GM19452 (cell line): ENCODE results near the gene TTC9C.
"Not testable (repeated sequence)": the region's sequence is repeated elsewhere in the genome, so short reads cannot be mapped to it uniquely, and the experiment has no call there.

Source experiments
- ATAC-seq: cut with Tn5 transposase; IDR thresholded peaks from one replicate; pipeline ENCODE4 v1.9.1; 2021; ENCODE audit not compliant: unreplicated experiment

The TTC9C gene

DNA sequence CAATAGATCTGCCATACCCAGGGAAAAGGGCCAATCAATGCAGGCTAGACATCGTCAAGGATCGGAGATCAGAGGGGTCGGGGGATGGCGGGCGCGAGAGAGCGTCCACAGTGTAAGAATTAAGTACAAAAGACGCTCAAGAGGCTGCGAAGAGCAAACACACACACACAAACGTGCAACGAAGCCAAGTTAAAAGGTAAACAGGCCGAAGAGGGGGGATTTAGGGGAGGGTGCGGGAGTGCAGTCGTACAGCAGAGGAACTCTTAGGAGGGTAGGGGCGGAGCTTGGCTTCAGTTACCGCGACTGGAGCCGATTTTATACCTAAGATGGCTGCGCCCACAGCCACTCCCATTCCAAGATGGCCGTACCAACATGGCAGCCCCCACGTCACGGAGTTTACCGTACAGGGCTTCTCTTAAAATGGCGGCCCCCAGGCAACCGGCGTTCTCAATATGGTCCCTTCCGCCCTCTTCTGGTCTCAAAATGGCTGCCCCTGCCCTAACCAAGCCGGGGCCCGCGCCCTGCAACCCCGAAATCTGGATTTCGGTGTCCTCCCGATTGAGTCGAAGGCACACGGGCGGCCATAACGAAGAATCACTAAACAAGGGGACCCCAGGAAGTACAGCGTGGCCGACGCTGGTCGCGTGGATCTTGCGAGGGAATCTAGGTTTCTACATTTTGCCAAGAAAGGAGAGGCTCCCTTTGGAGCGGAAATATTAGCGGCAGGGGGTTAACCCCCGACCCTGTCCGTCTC lies 18.9 kb upstream of the TTC9C start:
- peak; percentile 62 for ATAC-seq

DNA sequence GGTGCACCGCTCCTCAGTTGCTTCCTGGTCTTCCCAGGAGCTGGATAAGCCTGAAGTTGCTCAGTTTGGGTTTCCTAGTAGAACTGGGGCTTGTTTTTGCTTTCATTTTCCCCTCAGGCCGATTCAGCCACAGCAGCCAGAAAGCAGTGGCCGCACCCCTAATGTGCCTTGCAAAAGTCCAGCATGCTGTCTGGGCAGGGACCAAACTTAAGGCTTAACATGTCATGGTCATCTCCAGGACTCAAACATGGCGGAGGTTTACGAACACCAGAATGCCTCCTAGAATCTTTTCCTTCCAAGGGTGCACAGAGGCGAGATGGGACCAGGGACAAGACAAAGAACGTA lies 18.3 kb upstream of the TTC9C start:
- no peak for ATAC-seq

- no peak for ATAC-seq
These were observed 15.9 kb upstream of the TTC9C start for GRCh38 chr11:62712276-62712812.

DNA sequence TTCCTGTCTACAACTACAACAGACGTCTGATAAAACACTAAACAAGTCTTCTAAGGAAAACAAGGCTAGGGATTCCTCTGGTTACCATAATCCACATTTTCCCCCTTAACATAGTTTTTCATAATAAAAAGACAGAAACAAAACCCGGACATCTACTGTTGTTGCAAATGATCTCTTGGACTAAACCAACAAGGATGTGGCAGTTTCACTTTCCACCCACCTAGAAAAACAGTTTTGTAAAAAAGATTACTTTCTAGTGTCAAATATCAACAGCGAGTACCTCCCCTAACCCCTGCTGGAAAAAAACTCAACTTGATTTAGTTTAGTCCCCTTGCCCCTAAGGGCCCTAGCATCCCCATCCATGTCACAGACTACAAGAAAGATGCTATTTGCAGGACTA lies 15.4 kb upstream of the TTC9C start:
- no peak for ATAC-seq

GRCh38 chr11:62713343-62713742 lies 14.9 kb upstream of the TTC9C start:
- ATAC-seq, result no peak

DNA sequence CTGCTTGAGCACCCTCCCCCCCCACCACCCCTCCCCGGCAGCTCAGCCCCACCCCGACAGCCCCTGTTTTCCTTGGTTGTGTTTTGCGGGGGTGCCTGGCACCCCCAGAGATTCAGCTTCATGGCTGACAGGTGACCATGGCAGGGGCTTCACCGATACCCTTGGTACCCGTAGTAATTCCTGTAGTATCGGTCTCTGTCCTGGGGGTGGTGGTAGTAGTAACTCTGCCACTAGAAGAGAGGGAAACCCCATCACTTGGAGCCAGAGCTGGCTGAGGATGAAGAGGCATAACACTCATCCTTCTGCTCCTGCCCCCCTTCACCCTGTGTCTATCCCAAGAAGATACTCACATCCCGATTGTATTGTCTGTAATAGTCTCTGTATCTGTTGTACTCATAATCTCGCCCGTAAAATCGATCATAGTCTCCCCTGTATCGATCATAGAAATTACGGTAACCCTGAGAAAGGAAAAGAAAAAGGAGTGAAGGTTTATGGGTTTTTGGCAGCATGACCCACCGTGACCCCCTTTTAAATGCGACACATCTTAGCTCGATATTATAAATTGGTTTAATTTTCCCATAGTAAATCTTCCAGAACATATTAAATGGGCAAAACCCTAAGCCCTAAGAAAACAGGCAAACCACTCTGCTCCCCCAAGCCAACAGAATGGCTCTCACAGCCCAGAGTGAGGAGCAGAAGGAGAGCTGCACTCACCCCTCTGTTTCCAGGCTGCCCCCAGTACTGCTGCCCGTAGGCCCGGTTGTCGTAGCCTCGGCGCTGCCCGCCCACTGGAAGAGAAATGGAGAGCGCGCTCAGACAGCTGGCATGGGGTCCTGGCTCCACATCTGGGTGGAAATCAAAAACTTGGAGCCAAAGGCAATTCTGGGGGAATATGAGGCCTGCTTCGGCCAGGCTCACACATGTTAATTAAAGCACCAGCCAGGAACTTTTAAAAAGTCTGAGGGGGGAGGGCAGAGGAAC lies 12.8 kb upstream of the TTC9C start:
- ATAC-seq, result no peak

- ATAC-seq, result no peak
These were observed 12.1 kb upstream of the TTC9C start for GRCh38 chr11:62716206-62716605.

DNA sequence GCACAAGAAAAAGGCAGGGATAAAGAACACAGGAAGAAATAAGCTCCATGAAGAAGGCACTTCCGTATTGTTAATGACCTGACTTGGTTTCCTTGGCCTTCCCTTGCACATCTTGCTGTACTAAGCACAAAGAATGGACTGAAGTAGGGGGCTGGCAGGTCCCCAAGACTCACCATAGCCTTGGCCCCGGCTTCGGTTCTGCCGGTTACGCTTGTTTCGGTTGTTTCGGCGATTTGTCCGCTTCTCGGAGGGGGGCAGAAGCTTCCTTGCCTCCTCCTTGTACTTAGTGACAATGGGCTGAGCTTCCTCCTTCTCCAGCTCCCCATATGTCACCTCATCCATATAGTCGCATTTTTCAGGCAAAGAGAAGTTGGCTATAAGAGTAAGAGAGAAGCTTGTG lies 11.5 kb upstream of the TTC9C start:
- no peak for ATAC-seq

- ATAC-seq, result no peak
These were observed 8.8 kb upstream of the TTC9C start for GRCh38 chr11:62719302-62719978.

DNA sequence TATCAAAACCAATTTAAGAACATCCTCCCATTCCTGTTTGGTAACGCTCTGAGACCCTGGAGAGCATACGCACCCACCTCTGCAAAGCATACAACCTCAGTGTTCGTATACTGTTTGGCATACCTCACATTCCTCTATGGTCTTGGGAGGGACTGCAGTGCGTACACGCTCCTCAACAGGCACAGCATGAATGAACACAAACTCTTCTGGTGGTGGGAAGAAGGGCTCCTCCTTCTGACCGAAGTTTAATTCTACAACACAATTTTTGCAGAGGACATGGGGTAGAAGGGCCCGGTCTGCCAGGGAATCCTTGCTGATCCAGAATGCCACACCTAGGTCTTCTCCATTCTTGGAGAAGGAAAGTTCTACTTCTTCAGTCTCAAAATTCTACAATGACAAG lies 6.3 kb upstream of the TTC9C start:
- no peak for ATAC-seq

DNA sequence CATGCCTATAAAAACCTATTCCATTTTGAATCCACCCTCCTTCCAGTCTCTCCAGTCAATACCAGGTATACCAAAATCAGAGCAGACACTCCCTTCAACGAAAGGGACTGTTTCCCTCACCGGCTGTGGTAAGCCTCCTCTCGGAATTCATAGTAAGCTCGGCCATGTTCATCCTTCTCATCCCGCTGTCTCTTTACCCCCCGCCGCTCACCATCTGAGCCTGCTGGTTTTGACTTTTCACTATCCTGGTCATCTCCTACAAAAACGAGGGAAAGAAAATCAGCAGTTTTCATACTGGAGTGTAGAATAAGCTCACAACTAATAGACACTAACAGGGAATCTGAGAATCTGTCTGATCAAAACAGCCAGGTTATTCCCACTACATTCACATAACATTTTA lies 4.1 kb upstream of the TTC9C start:
- no peak for ATAC-seq

DNA sequence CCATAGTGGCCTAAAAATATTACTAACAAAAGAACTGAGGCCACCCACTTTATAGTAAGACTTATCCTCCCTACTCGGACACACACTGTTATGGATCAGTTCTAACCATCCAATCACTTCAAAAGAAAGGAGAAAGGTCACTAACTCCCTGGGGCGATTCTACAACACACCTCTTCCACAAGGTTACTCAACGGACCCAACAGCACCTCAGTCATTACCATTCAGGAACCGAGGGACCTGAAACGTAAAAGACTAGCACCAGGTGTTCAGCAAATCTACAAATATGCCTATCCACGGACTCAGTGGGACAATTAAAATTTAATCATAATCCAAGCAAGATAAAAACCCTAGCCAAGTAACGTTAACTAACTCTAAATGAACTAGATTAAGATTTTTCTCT lies 2.6 kb upstream of the TTC9C start:
- no peak for ATAC-seq

DNA sequence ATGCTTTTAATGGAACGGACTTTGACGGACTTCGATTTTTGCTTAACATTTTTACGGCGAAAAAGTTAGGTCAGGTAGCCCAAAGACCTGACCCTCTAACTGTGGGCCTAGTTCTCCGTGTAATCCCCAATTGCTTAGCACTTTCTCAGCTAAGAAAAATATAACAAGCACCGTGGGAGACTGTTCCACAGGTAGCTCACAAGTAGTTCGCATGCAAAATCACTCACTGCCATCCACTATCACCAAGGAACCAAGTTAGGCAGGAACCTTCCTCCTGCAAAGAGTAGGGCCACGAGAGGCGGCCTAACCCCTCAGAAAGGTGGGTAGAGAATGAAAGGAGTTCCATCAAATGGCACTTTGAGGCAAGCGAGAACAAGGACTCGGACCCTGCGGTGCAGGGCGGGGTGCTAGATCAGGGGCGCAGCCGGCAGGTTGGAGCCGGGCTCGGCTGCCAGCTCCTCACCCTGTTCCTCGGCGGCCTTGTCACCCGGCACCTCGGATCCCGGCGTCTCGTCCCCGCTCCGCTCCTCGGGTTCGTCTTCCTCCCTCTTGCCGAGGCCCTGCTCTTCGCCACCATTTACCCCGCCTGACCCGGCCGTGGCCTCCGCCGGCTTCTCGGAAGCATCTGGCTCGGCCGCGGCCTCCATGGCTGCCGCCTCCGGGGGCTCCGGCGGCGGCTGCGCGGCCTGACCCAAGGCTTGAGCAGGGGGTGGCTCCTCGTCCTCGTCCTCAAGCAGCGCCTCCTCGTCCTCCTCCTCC lies 2.0 kb upstream of the TTC9C start:
- peak; percentile 4 for ATAC-seq

DNA sequence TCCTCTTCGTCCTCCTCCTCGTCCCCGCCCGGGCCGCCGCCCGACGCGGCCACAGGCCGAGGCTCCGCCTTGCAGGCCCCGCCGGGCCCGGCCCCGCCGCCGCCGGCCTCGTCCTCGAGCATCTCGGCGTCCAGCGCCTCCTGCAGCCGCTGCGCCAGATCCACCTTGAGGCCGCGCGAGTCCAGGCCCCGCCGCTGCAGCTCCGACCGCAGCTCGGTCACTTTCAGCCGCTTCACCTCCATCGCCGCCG lies 1.4 kb upstream of the TTC9C start:
- no peak for ATAC-seq

DNA sequence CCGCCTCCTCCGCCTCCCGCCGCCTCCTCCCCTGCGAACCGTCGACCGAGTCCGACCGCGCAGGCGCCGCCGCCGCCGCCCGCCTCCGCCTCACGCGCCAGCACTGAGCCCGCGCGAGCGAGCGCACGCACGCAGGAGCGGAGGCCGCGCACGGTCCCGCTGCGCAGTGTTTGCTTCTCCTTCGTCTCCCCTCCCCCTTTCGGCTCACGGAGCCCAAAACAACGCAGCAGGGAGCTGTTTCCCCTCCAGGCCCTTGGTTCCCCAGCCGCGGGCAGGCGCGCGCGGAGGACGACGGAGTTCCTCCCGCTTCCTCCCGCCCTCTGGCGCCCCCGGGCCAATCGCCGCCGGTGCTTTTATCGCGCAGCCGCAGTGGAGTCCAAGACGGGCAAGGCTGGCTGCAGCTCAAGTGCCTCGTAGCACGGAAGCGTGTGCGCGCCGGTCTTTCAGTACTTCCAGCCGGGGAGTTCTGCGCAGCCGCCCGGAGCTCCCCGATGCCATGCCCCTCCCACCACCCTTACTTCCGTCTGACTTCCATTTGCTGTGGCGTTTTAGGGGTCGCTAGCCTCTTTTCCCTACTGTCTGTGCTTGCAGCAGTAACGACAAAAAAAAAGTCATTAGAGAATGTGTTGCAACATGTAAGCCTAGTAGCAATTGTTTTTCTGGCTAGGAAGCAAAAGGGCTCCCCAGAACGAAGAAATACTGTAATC lies 968 bp upstream of the TTC9C start, which contains the start of gene HNRNPUL2:
TSS of gene HNRNPUL2 (minus strand) at position 293 of the 707 bp plus-strand sequence. CDS start 301 bp downstream, outside the sequence.
- peak; percentile 75 for ATAC-seq

- peak; percentile 51 for ATAC-seq
These were observed 465 bp upstream of the TTC9C start for GRCh38 chr11:62727872-62728170.

DNA sequence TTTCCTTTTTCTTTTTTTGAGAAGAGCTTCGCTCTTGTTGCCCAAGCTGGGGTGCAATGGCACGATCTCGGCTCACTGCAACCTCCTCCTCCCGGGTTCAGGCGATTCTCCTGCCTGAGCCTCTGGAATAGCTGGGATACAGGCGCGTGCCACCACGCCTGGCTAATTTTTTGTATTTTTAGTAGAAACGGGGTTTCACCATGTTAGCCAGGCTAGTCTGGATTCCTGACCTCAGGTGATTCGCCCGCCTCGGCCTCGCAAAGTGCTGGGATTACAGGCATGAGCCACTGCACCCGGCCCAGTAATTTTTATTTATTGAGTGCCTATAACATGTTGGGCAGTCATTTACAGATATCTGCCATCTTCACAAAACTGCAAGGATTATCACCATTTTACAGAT lies 1.8 kb downstream of the TTC9C start:
- not testable (repeated sequence) for ATAC-seq

- no peak for ATAC-seq
These were observed 4.5 kb downstream of the TTC9C start for GRCh38 chr11:62732830-62733229.

DNA sequence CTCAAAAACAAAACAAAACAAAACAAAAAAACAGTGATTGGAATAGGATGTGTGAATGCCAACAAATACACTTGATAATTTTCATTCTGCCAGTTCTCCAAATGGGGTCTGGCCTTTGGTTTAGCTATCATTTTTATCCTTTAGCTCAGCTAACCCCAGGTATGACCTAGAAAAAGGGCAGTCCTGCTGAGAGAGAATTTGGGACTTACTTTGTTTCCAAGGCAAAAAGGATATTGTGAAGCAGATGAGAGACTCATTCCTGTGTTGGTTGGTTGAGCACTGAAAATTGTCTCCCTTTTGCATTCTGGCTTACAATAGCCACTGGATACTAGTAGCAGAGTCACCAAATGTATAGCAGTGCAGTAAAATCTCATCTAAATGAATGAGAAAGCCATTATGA lies 8.9 kb downstream of the TTC9C start:
- ATAC-seq, result no peak

DNA sequence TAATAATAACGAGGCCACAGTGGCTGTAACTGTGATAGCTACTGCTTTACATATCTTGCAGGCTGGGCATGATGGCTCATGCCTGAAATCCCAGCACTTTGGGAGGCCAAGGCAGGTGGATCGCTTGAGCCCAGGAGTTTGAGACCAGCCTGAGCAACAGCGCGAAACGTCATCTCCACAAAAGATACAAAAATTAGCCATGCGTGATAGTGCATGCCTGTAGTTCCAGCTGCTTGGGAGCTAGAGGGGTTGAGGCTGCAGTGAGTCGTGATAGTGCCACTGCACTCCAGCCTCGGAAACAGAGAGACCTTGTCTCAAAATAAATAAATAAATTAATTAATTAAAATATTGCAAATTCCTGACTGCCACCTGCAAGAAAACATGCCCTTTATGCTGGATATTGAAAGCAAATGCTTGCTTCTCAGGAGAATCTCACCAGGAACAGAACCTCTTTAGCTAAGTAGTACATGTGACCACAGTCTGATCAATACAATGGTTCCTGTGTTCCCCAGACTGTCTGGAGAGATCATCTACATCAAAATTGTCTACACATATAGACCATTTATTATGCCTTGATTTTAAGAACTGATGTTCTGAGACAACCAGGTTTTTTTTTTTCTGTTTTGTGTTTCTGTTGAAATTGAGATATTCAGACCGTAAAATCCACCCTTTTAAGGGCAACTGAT lies 19.3 kb downstream of the TTC9C start:
- no peak for ATAC-seq
